K562 (cell line): ENCODE data around the gene ACTL9.

Experiments
- CHD2 ChIP-seq: IDR thresholded peaks from 2 replicates; pipeline ENCODE4 v1.6.1; 2011; ENCODE audit warnings: low read depth, low read length
- KDM1A ChIP-seq, 2 experiments: fragments of 450-650 bp; IDR thresholded peaks; 2 replicates each; pipeline ENCODE4 v1.6.1; 2016; ENCODE audit warnings: mild to moderate bottlenecking in 2 of 2
- OTX1 ChIP-seq: fragments of 450-650 bp; formaldehyde crosslinking; IDR thresholded peaks from 2 replicates; pipeline ENCODE4 v1.4.0; 2022; ENCODE audit warnings: mild to moderate bottlenecking
- TF ChIP-seq, protein P1 (sequence below), 3 experiments: IDR thresholded peaks in 2 of 3; conservative IDR thresholded peaks in 1 of 3; 2 replicates each; pipeline ENCODE4 v1.5.1; 2011 to 2012; ENCODE audit warnings: low read length in 3 of 3, mild to moderate bottlenecking in 3 of 3, control low read depth in 2 of 3, improper control_type of control experiment in 1 of 3, inconsistent platforms in 1 of 3, low read depth in 1 of 3, mixed read lengths in 1 of 3, moderate library complexity in 1 of 3; ENCODE audit not compliant: insufficient read depth in 2 of 3
- TF ChIP-seq, protein P2 (sequence below): fragments of 250-450 bp; sonication (Bioruptor Pico); IDR thresholded peaks from 2 replicates; pipeline ENCODE4 v1.8.0; 2021; ENCODE audit warnings: mild to moderate bottlenecking, moderate library complexity

DNA sequence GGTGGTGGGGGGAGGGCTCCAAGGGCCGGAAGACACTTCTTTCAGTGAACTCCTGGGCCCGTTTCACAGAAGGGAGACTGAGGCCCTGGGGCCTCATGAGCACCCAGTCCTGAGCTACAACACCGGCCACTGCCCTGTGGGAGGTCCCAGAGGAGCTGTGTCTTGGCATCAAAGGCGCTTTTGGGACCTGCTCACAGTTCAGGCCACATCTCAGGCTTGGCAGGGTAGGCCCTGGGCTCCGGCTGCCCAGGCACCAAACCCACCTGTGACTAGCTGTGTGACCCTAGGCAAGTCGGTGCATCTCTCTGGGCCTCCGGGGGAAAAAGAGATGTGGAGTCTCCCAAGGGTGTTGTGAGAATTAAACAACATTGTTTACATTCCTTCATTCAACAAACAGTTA lies 38.7 kb downstream of the ACTL9 start:
- TF ChIP-seq, protein P1, sequence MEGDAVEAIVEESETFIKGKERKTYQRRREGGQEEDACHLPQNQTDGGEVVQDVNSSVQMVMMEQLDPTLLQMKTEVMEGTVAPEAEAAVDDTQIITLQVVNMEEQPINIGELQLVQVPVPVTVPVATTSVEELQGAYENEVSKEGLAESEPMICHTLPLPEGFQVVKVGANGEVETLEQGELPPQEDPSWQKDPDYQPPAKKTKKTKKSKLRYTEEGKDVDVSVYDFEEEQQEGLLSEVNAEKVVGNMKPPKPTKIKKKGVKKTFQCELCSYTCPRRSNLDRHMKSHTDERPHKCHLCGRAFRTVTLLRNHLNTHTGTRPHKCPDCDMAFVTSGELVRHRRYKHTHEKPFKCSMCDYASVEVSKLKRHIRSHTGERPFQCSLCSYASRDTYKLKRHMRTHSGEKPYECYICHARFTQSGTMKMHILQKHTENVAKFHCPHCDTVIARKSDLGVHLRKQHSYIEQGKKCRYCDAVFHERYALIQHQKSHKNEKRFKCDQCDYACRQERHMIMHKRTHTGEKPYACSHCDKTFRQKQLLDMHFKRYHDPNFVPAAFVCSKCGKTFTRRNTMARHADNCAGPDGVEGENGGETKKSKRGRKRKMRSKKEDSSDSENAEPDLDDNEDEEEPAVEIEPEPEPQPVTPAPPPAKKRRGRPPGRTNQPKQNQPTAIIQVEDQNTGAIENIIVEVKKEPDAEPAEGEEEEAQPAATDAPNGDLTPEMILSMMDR (IDR thresholded peaks at IDR 0.05 in 2 of 3, conservative IDR thresholded peaks at IDR 0.05 in 1 of 3; ENCODE audit: insufficient read depth in 2 of 3, low read depth in 1 of 3, low read length in 3 of 3) = no peak
- TF ChIP-seq KDM1A (IDR thresholded peaks at IDR 0.05) = no peak
- no peak for TF ChIP-seq CHD2
- TF ChIP-seq OTX1 (CRISPR knock-in tag) = no peak
- TF ChIP-seq, protein P2, sequence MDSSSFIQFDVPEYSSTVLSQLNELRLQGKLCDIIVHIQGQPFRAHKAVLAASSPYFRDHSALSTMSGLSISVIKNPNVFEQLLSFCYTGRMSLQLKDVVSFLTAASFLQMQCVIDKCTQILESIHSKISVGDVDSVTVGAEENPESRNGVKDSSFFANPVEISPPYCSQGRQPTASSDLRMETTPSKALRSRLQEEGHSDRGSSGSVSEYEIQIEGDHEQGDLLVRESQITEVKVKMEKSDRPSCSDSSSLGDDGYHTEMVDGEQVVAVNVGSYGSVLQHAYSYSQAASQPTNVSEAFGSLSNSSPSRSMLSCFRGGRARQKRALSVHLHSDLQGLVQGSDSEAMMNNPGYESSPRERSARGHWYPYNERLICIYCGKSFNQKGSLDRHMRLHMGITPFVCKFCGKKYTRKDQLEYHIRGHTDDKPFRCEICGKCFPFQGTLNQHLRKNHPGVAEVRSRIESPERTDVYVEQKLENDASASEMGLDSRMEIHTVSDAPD (CRISPR knock-in tag) = no peak
